ENCODE data around the gene STARD3NL. TPM values are rescaled to one million over a fixed set of nuclear protein-coding genes. Genes with fewer than 3 reads are reported as not detected.

The STARD3NL gene
- total and polyA plus RNA-seq, 8 donors = 7.2 to 23.1 (median 10.8) TPM

GRCh38 chr7:38142736-38143135 lies 35.3 kb upstream of the STARD3NL start:
- H3K9me3 ChIP-seq = no peaks in the 10 kb centered on the region
- no peak for FAIRE-seq
- H3K36me3 ChIP-seq = no peaks in the 10 kb centered on the region
- no peak for DNase-seq
- intact Hi-C loops (cut with DNase I) = no loop called here
- H3K27ac ChIP-seq = no peak overlapping the region
- ATAC-seq = no peak
- no peak overlapping the region for H3K4me3 ChIP-seq
- H3K27me3 ChIP-seq = no peaks in the 10 kb centered on the region
- no peaks in the 10 kb centered on the region for H3K4me1 ChIP-seq
- TF ChIP-seq CTCF (IDR thresholded peaks at IDR 0.05) = no peak
- WGBS, 2 donors = 66 to 73% methylated on average over 3 of the region's 3 CpGs

- Histone ChIP-seq H3K9me3 (no peaks in the 10 kb centered on the region), H3K36me3 (no peaks in the 10 kb centered on the region), H3K27me3 (no peaks in the 10 kb centered on the region), H3K27ac (no peak overlapping the region), H3K4me3 (no peak overlapping the region), H3K4me1 (no peaks in the 10 kb centered on the region)
- FAIRE-seq (no peak), ATAC-seq (peak in 3 of 4 donors; percentile 44 to 71 (median 66)), DNase-seq (no peak)
- intact Hi-C loops (cut with DNase I) = no loop called here
- no peak for TF ChIP-seq CTCF (IDR thresholded peaks at IDR 0.05)
- WGBS, 2 donors = 47 to 49% methylated on average over 2 of the region's 2 CpGs
These were observed 31.0 kb upstream of the STARD3NL start for GRCh38 chr7:38147005-38147404.

- WGBS, 2 donors = 64 to 76% methylated on average over 2 of the region's 2 CpGs
- Histone ChIP-seq H3K27ac (no peak overlapping the region), H3K36me3 (no peaks in the 10 kb centered on the region), H3K4me1 (no peaks in the 10 kb centered on the region), H3K9me3 (no peaks in the 10 kb centered on the region), H3K27me3 (no peaks in the 10 kb centered on the region), H3K4me3 (no peak overlapping the region)
- no peak for FAIRE-seq
- no peak for TF ChIP-seq CTCF (IDR thresholded peaks at IDR 0.05)
- intact Hi-C loops (cut with DNase I) = no loop called here
- no peak for ATAC-seq
- no peak for DNase-seq
These were observed 26.5 kb upstream of the STARD3NL start for GRCh38 chr7:38151556-38151955.

- DNase-seq (no peak), ATAC-seq (no peak), FAIRE-seq (no peak)
- H3K4me3 ChIP-seq = no peak overlapping the region
- H3K9me3 ChIP-seq = no peaks in the 10 kb centered on the region
- H3K36me3 ChIP-seq = no peaks in the 10 kb centered on the region
- intact Hi-C loops (cut with DNase I) = no loop called here
- no peaks in the 10 kb centered on the region for H3K27me3 ChIP-seq
- 57 to 58% methylated on average over 1 of the region's 1 CpG for WGBS, 2 donors
- H3K27ac ChIP-seq = no peak overlapping the region
- TF ChIP-seq CTCF (IDR thresholded peaks at IDR 0.05) = no peak
- no peaks in the 10 kb centered on the region for H3K4me1 ChIP-seq
These were observed 24.5 kb upstream of the STARD3NL start for GRCh38 chr7:38153515-38153914.

GRCh38 chr7:38154278-38154677 lies 23.8 kb upstream of the STARD3NL start:
- Histone ChIP-seq H3K27ac (no peak overlapping the region), H3K4me1 (no peaks in the 10 kb centered on the region), H3K27me3 (no peaks in the 10 kb centered on the region), H3K36me3 (no peaks in the 10 kb centered on the region), H3K9me3 (no peaks in the 10 kb centered on the region), H3K4me3 (no peak overlapping the region)
- TF ChIP-seq CTCF (IDR thresholded peaks at IDR 0.05) = no peak
- FAIRE-seq (no peak), DNase-seq (no peak), ATAC-seq (no peak)
- 67 to 73% methylated on average over 2 of the region's 2 CpGs for WGBS, 2 donors
- intact Hi-C loops (cut with DNase I) = no loop called here

Data from pancreas (tissue), 10 donors.